OCI-LY7 (cell line): ENCODE measurements around the gene ENDOD1. TPM values are rescaled to one million over a fixed set of nuclear protein-coding genes. Genes with fewer than 3 reads are reported as not detected.

Experiments used
- BruUV-seq: library from RNA; stranded (reverse); fragments of 400-500 nt; replicated peaks from 2 replicates; lab custom pipeline; 2021; lab: Mats Ljungman, UMichigan
- CTCF ChIA-PET: fragments of 300-600 bp; sonication (Branson Sonifier 250); formaldehyde crosslinking; loops from one replicate; lab custom pipeline; 2022; ENCODE audit warnings: antibody characterized with exemption; ENCODE audit not compliant: unreplicated experiment; lab: Charles Lee
- POLR2A ChIA-PET: fragments of 300-600 bp; sonication (Branson Sonifier 250); formaldehyde crosslinking; loops from one replicate; lab custom pipeline; 2022; ENCODE audit warnings: antibody characterized with exemption; lab: Charles Lee
- DNase-seq: peaks from one replicate; pipeline ENCODE4 v3.0.0-alpha.2; 2015; ENCODE audit warnings: low spot score
- H2AFZ ChIP-seq: fragments of 200-600 bp; sonication (generic), shearing (Covaris generic); 2 replicates; pipeline ENCODE4 v1.6.1; 2014; ENCODE audit warnings: mild to moderate bottlenecking, antibody characterized with exemption, low read length, moderate library complexity
- H3K27ac ChIP-seq: fragments of 200-600 bp; sonication (generic); 2 replicates; pipeline ENCODE4 v1.5.1; 2014; ENCODE audit warnings: mixed run types, low read depth, mild to moderate bottlenecking, moderate library complexity, low read length, inconsistent platforms; ENCODE audit not compliant: poor library complexity, severe bottlenecking
- H3K36me3 ChIP-seq: fragments of 200-600 bp; sonication (generic); 2 replicates; pipeline ENCODE4 v1.6.1; 2014; ENCODE audit warnings: mild to moderate bottlenecking, antibody characterized with exemption, low read length, moderate library complexity, mixed read lengths; ENCODE audit not compliant: insufficient read depth
- H3K4me1 ChIP-seq: fragments of 200-600 bp; sonication (generic); 2 replicates; pipeline ENCODE4 v1.5.1; 2014; ENCODE audit warnings: mild to moderate bottlenecking, low read length; ENCODE audit not compliant: insufficient read depth, poor library complexity, severe bottlenecking
- H3K4me2 ChIP-seq: fragments of 200-600 bp; sonication (generic); 2 replicates; pipeline ENCODE4 v1.6.1; 2014; ENCODE audit warnings: mild to moderate bottlenecking, low read length
- H3K4me3 ChIP-seq: fragments of 200-600 bp; sonication (generic); 2 replicates; pipeline ENCODE4 v1.5.1; 2014; ENCODE audit warnings: mild to moderate bottlenecking, low read depth, low read length; ENCODE audit not compliant: poor library complexity, severe bottlenecking
- H3K79me2 ChIP-seq: fragments of 200-600 bp; sonication (generic); 2 replicates; pipeline ENCODE4 v1.6.1; 2016; ENCODE audit warnings: low read depth, mild to moderate bottlenecking, low read length, moderate library complexity, mixed read lengths; ENCODE audit not compliant: insufficient read depth
- H3K9me2 ChIP-seq: fragments of 200-600 bp; sonication (generic); 2 replicates; pipeline ENCODE4 v1.6.1; 2016; ENCODE audit warnings: mild to moderate bottlenecking, low read length, mixed read lengths; ENCODE audit not compliant: insufficient read depth
- H3K9me3 ChIP-seq: fragments of 200-600 bp; sonication (generic); 2 replicates; pipeline ENCODE4 v1.6.1; 2014; ENCODE audit warnings: mild to moderate bottlenecking, mixed run types, low read length, mixed read lengths
- H4K20me1 ChIP-seq: fragments of 200-600 bp; sonication (generic); 2 replicates; pipeline ENCODE4 v1.6.1; 2014; ENCODE audit warnings: mild to moderate bottlenecking, antibody characterized with exemption, low read length, moderate library complexity, mixed read lengths; ENCODE audit not compliant: insufficient read depth
- EZH2phosphoT487 ChIP-seq: fragments of 200-600 bp; sonication (generic); IDR thresholded peaks from 2 replicates; pipeline ENCODE4 v1.6.1; 2018; ENCODE audit warnings: low read depth, borderline replicate concordance, mild to moderate bottlenecking, mixed run types, antibody characterized with exemption, low read length, moderate library complexity, mixed read lengths
- intact Hi-C: fragments of 100-400 bp; cut with micrococcal nuclease; formaldehyde crosslinking; loops from one replicate; pipeline ENCODE4 v1.10.0; 2022; ENCODE audit not compliant: unreplicated experiment
- total RNA-seq, 2 experiments: library from RNA; depleted of rRNA in 1 of 2; stranded (reverse); fragments of >200 nt in 1 of 2; shearing (Covaris generic) in 1 of 2; gene quantifications; 2 replicates each; pipeline ENCODE4 v1.2.3, GENCODE V29; 2014 to 2022
- TF ChIP-seq, protein P1 (sequence below): fragments of 200-600 bp; sonication (generic); conservative IDR thresholded peaks from 2 replicates; pipeline ENCODE4 v1.5.1; 2014; ENCODE audit warnings: mild to moderate bottlenecking, antibody characterized with exemption, low read length, moderate library complexity, mixed read lengths

ENDOD1 gene
- total RNA-seq, 2 experiments from 2014 or later, result 20.4 to 22.5 TPM

DNA sequence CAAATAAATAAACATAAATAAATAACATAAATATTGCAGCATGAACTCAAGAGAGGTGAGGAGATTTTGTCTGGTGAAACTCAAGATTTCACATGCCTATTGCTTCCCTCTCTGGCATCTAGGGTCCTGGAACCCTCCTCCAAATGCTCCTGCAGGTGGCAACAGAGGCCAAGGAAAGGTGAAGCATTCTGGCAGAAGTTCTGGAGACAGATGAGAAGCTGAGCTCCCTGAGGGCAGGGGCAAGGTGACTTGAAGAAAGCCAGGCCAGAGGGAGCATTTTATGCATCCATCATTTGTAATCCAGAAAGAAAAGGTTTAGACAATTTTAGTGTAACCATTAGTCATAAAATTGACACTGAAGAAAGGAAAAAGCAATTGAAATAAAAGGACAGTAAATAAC is 64.9 kb downstream of the ENDOD1 start:
- Histone ChIP-seq H3K9me2 (no peaks in the 10 kb centered on the region), H3K36me3 (no peaks in the 10 kb centered on the region), H3K27ac (no peak overlapping the region), H3K4me3 (no peak overlapping the region), H2AFZ (0 out of 2 replicates have a peak overlapping the region, but pooled peaks have one; percentile 90), H3K9me3 (no peaks in the 10 kb centered on the region), H3K4me2 (no peak overlapping the region), H3K79me2 (no peaks in the 10 kb centered on the region), H4K20me1 (no peaks in the 10 kb centered on the region), H3K4me1 (peaks cover 26% of the 10 kb centered on the region)
- DNase-seq, result peak; percentile 78
- CTCF ChIA-PET, result interaction anchor here (0.9 to 2.1 kb wide), 4 partner anchors 75 to 557 kb away, joined by 4 to 11 read pairs (median 4); partner anchors contain the start of genes CWC15 and KDM4D
- no TSS peak for BruUV-seq
- TF ChIP-seq EZH2phosphoT487, result no peak
- TF ChIP-seq, protein P1, sequence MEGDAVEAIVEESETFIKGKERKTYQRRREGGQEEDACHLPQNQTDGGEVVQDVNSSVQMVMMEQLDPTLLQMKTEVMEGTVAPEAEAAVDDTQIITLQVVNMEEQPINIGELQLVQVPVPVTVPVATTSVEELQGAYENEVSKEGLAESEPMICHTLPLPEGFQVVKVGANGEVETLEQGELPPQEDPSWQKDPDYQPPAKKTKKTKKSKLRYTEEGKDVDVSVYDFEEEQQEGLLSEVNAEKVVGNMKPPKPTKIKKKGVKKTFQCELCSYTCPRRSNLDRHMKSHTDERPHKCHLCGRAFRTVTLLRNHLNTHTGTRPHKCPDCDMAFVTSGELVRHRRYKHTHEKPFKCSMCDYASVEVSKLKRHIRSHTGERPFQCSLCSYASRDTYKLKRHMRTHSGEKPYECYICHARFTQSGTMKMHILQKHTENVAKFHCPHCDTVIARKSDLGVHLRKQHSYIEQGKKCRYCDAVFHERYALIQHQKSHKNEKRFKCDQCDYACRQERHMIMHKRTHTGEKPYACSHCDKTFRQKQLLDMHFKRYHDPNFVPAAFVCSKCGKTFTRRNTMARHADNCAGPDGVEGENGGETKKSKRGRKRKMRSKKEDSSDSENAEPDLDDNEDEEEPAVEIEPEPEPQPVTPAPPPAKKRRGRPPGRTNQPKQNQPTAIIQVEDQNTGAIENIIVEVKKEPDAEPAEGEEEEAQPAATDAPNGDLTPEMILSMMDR, result peak; percentile 93
- POLR2A ChIA-PET, result interaction anchor here (0.6 to 3.4 kb wide), 6 partner anchors 25 to 175 kb away, joined by 3 to 9 read pairs (median 4); partner anchors contain the start of genes SESN3 and SRSF8
- intact Hi-C loops, result loop anchor here (1.0 to 5.0 kb wide), 5 partner anchors 143 to 1273 kb away; no protein-coding TSS in a partner anchor

DNA sequence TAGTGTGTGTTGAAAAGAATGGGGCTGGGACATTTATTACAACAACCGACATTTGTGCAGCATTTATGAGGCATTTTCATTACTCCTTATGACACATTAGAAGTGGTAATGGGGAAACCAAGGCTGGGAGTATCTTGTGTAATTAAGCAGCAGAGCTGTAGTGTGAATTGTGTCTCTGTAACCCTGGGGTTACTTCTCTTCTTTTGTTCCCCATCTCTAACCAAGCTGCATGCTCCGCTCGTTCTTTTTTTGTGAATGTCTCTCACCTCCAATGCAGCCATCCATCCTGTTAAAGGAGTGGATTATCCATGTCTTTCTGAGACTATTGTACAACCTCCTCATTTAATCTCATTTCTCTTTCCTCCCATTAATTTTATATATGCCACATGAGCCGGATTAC is 65.7 kb downstream of the ENDOD1 start:
- Histone ChIP-seq H3K36me3 (no peaks in the 10 kb centered on the region), H4K20me1 (no peaks in the 10 kb centered on the region), H3K4me1 (peaks cover 26% of the 10 kb centered on the region), H3K4me2 (no peak overlapping the region), H3K79me2 (no peaks in the 10 kb centered on the region), H3K9me2 (no peaks in the 10 kb centered on the region), H2AFZ (no peak overlapping the region), H3K9me3 (no peaks in the 10 kb centered on the region), H3K4me3 (no peak overlapping the region), H3K27ac (no peak overlapping the region)
- TF ChIP-seq, protein P1, result no peak
- TF ChIP-seq EZH2phosphoT487, result no peak
- BruUV-seq, result no TSS peak
- DNase-seq, result no peak
- ChIA-PET CTCF (interaction anchor here (1.1 to 2.1 kb wide), 2 partner anchors 550 to 556 kb away, joined by 4 to 11 read pairs; no protein-coding TSS in a partner anchor), POLR2A (interaction anchor here (1.5 kb wide), 1 partner anchor 76 kb away, joined by 5 read pairs; the partner anchor contains the start of gene SESN3)
- intact Hi-C loops, result no loop called here

DNA sequence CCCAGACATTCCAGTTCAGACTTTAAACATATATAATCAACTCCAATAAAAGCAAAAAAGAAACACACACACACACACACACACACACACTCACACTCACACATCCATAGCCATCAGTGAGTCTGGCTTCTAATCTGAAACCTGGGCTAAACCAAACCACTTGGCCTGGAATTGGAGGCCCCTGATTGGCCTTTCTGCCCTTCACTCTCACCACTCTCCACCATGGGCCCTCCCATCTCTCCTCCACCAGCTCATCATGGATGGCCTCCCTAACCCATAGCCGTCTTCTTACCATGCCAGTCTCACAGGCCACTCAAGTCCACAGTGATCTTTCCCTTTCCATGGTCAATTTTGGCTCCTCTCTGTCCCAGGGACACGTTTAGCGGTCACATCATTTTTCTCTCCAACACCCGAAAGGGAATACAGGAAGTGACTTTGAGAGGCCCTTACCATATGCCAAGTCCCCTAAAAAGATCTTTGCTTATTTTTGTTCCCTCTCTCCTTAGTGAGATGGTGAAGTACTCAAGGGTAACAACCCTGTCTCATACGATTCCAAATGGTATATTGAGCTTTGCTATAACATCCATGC is 66.6 kb downstream of the ENDOD1 start:
- Histone ChIP-seq H3K27ac (no peak overlapping the region), H2AFZ (no peak overlapping the region), H4K20me1 (no peaks in the 10 kb centered on the region), H3K9me3 (no peaks in the 10 kb centered on the region), H3K9me2 (no peaks in the 10 kb centered on the region), H3K4me3 (no peak overlapping the region), H3K4me2 (no peak overlapping the region), H3K36me3 (no peaks in the 10 kb centered on the region), H3K79me2 (no peaks in the 10 kb centered on the region), H3K4me1 (peaks cover 23% of the 10 kb centered on the region)
- intact Hi-C loops, result no loop called here
- DNase-seq, result no peak
- TF ChIP-seq, protein P1, result no peak
- TF ChIP-seq EZH2phosphoT487, result no peak
- ChIA-PET CTCF (no interaction called here), POLR2A (interaction anchor here (1.0 to 1.7 kb wide), 3 partner anchors 10 to 547 kb away, joined by 4 to 5 read pairs (median 5); no protein-coding TSS in a partner anchor)
- no TSS peak for BruUV-seq
